Caco-2 (cell line): ENCODE measurements around the gene PTGFRN. TPM values are rescaled to one million over a fixed set of nuclear protein-coding genes. Genes with fewer than 3 reads are reported as not detected.

Source experiments
- BruUV-seq: library from RNA; stranded (reverse); fragments of 400-500 nt; replicated peaks from 2 replicates; lab custom pipeline; 2021; lab: Mats Ljungman, UMichigan
- CTCF ChIA-PET: fragments of 300-600 bp; sonication (Branson Sonifier 250); formaldehyde crosslinking; loops from one replicate; lab custom pipeline; 2022; ENCODE audit warnings: antibody characterized with exemption; lab: Charles Lee
- POLR2A ChIA-PET: fragments of 300-600 bp; sonication (Branson Sonifier 250); formaldehyde crosslinking; loops from one replicate; lab custom pipeline; 2022; ENCODE audit warnings: antibody characterized with exemption; lab: Charles Lee
- DNase-seq, 2 experiments: peaks; one replicate each; pipeline versions ENCODE4 v3.0.0 to v3.0.0-alpha.2; 2020 to 2022
- H3K27me3 ChIP-seq: replicated peaks from 2 replicates; pipeline ENCODE4 v1.6.0; 2011; ENCODE audit warnings: low read length; ENCODE audit not compliant: control insufficient read depth, insufficient read depth
- H3K36me3 ChIP-seq: 2 replicates; pipeline ENCODE4 v1.5.1; 2011; ENCODE audit warnings: low read length; ENCODE audit not compliant: control insufficient read depth, insufficient read depth
- H3K4me1 ChIP-seq: fragments of 250-450 bp; sonication (Bioruptor Pico); 2 replicates; pipeline ENCODE4 v1.5.1; 2020; ENCODE audit warnings: mild to moderate bottlenecking
- H3K4me3 ChIP-seq: 2 replicates; pipeline ENCODE4 v1.5.1; 2011; ENCODE audit warnings: low read depth, mild to moderate bottlenecking, control low read depth, low read length
- H3K9me3 ChIP-seq: fragments of 250-450 bp; sonication (Bioruptor Pico); 2 replicates; pipeline ENCODE4 v1.5.1; 2020; ENCODE audit warnings: mild to moderate bottlenecking, moderate library complexity
- H3K27ac Mint-ChIP-seq: one replicate; pipeline ENCODE4 v1.8.0; 2022; ENCODE audit warnings: mixed read lengths; ENCODE audit not compliant: unreplicated experiment
- H3K27me3 Mint-ChIP-seq: one replicate; pipeline ENCODE4 v1.8.0; 2022; ENCODE audit warnings: mixed read lengths; ENCODE audit not compliant: insufficient read depth, unreplicated experiment
- H3K36me3 Mint-ChIP-seq: one replicate; pipeline ENCODE4 v1.8.0; 2022; ENCODE audit warnings: mild to moderate bottlenecking, mixed read lengths; ENCODE audit not compliant: insufficient read depth, unreplicated experiment
- H3K4me1 Mint-ChIP-seq: one replicate; pipeline ENCODE4 v1.8.0; 2022; ENCODE audit warnings: low read depth, mixed read lengths; ENCODE audit not compliant: unreplicated experiment
- H3K4me3 Mint-ChIP-seq: one replicate; pipeline ENCODE4 v1.8.0; 2022; ENCODE audit warnings: mild to moderate bottlenecking, moderate library complexity, mixed read lengths; ENCODE audit not compliant: unreplicated experiment
- H3K9me3 Mint-ChIP-seq: one replicate; pipeline ENCODE4 v1.8.0; 2022; ENCODE audit warnings: mixed read lengths; ENCODE audit not compliant: unreplicated experiment
- CTCF ChIP-seq, 2 experiments: fragments of 200-600 bp in 1 of 2; IDR thresholded peaks; 1 replicate in 1 of 2; 2 replicates in 1 of 2; pipeline versions ENCODE4 v1.5.1 to v1.8.0; 2011 to 2022; ENCODE audit warnings: antibody characterized with exemption in 1 of 2, control low read depth in 1 of 2, inconsistent platforms in 1 of 2, low read depth in 1 of 2, low read length in 1 of 2, mild to moderate bottlenecking in 1 of 2, moderate library complexity in 1 of 2; ENCODE audit not compliant: insufficient read depth in 1 of 2, severe bottlenecking in 1 of 2, unreplicated experiment in 1 of 2
- intact Hi-C: fragments of 100-400 bp; cut with micrococcal nuclease; formaldehyde crosslinking; loops from one replicate; pipeline ENCODE4 v1.10.0; 2022; ENCODE audit not compliant: unreplicated experiment
- total RNA-seq: library from RNA; stranded (reverse); gene quantifications from 2 replicates; pipeline ENCODE4 v1.2.3, GENCODE V29; 2022

Gene PTGFRN
- total RNA-seq, 1 experiment from 2014 or later, result 16.2 TPM

GRCh38 chr1:116987256-116987555, 77.5 kb downstream of the PTGFRN start:
- Mint-ChIP-seq H3K9me3 (no peaks in the 10 kb centered on the region), H3K27me3 (no peaks in the 10 kb centered on the region), H3K27ac (peak overlapping the region; percentile 97), H3K4me1 (peaks cover 6% of the 10 kb centered on the region), H3K36me3 (peaks cover 5% of the 10 kb centered on the region), H3K4me3 (peak overlapping the region; percentile 98)
- CTCF ChIA-PET, result interaction anchor here (1.0 to 1.5 kb wide), 3 partner anchors 53 to 250 kb away, joined by 3 to 12 read pairs (median 4); partner anchors contain the start of gene TTF2
- Histone ChIP-seq H3K4me1 (peaks cover 15% of the 10 kb centered on the region), H3K4me3 (peak overlapping the region; percentile 40), H3K9me3 (no peaks in the 10 kb centered on the region), H3K36me3 (no peaks in the 10 kb centered on the region), H3K27me3 (no peaks in the 10 kb centered on the region)
- no peak for TF ChIP-seq CTCF (IDR thresholded peaks at IDR 0.05; ENCODE audit: insufficient read depth in 1 of 2, low read depth in 1 of 2, low read length in 1 of 2, severe bottlenecking in 1 of 2, unreplicated experiment in 1 of 2)
- DNase-seq, result peak; percentile 62 to 68
- BruUV-seq, result TSS peak; percentile 82
- intact Hi-C loops, result no loop called here
- POLR2A ChIA-PET, result interaction anchor here (1.5 kb wide), 1 partner anchor 73 kb away, joined by 7 read pairs; the partner anchor contains the start of gene TTF2

GRCh38 chr1:116988248-116988647, 78.5 kb downstream of the PTGFRN start:
- Mint-ChIP-seq H3K27me3 (no peaks in the 10 kb centered on the region), H3K9me3 (no peaks in the 10 kb centered on the region), H3K36me3 (no peaks in the 10 kb centered on the region), H3K27ac (no peak overlapping the region), H3K4me3 (no peak overlapping the region), H3K4me1 (no peaks in the 10 kb centered on the region)
- no peaks in the 10 kb centered on the region for H3K9me3 ChIP-seq
- BruUV-seq, result no TSS peak
- H3K36me3 ChIP-seq, result no peaks in the 10 kb centered on the region
- no peak overlapping the region for H3K4me3 ChIP-seq
- H3K4me1 ChIP-seq, result peaks cover 5% of the 10 kb centered on the region; the same call in 1 of the 2 replicates
- TF ChIP-seq CTCF (IDR thresholded peaks at IDR 0.05; ENCODE audit: insufficient read depth in 1 of 2, low read depth in 1 of 2, low read length in 1 of 2, severe bottlenecking in 1 of 2, unreplicated experiment in 1 of 2), result no peak
- no peak for DNase-seq
- CTCF ChIA-PET, result no interaction called here
- POLR2A ChIA-PET, result no interaction called here
- H3K27me3 ChIP-seq, result no peaks in the 10 kb centered on the region
- intact Hi-C loops, result no loop called here

- no peaks in the 10 kb centered on the region for H3K4me1 Mint-ChIP-seq
- H3K27me3 ChIP-seq, result no peaks in the 10 kb centered on the region
- H3K4me1 ChIP-seq, result peaks cover 5% of the 10 kb centered on the region; the same call in 1 of the 2 replicates
- ChIA-PET CTCF (no interaction called here), POLR2A (no interaction called here)
- H3K27me3 Mint-ChIP-seq, result no peaks in the 10 kb centered on the region
- H3K9me3 ChIP-seq, result no peaks in the 10 kb centered on the region
- H3K36me3 ChIP-seq, result no peaks in the 10 kb centered on the region
- no peak overlapping the region for H3K4me3 ChIP-seq
- H3K36me3 Mint-ChIP-seq, result no peaks in the 10 kb centered on the region
- no peak for TF ChIP-seq CTCF (IDR thresholded peaks at IDR 0.05; ENCODE audit: insufficient read depth in 1 of 2, low read depth in 1 of 2, low read length in 1 of 2, severe bottlenecking in 1 of 2, unreplicated experiment in 1 of 2)
- DNase-seq, result no peak
- intact Hi-C loops, result no loop called here
- H3K4me3 Mint-ChIP-seq, result no peak overlapping the region
- no peak overlapping the region for H3K27ac Mint-ChIP-seq
- no peaks in the 10 kb centered on the region for H3K9me3 Mint-ChIP-seq
- BruUV-seq, result no TSS peak
Measured at GRCh38 chr1:116988908-116989307, 79.2 kb downstream of the PTGFRN start.
